Transverse colon (tissue), 4 donors: Measurements from ENCODE around the gene KLHL17.

Experiments used
- EP300 ChIP-seq: sonication (generic); formaldehyde crosslinking; IDR thresholded peaks from one replicate; pipeline ENCODE4 v1.6.1; 2017; ENCODE audit warnings: antibody characterized with exemption, low read depth
- POLR2AphosphoS5 ChIP-seq, 3 donors: sonication (generic); formaldehyde crosslinking; IDR thresholded peaks; one replicate each; pipeline ENCODE4 v1.6.1; 2016; ENCODE audit warnings: antibody characterized with exemption in 3 of 3
- TF ChIP-seq, protein P1 (sequence below), 5 experiments: fragments of 200-600 bp in 3 of 5; fragments of 450-650 bp in 2 of 5; sonication (generic) in 3 of 5; IDR thresholded peaks; 1 replicate in 2 of 5; 2 replicates in 3 of 5; pipeline ENCODE4 v1.5.1; 2016 to 2017; ENCODE audit warnings: antibody characterized with exemption in 5 of 5, inconsistent platforms in 3 of 5, mild to moderate bottlenecking in 2 of 5, moderate library complexity in 1 of 5

DNA sequence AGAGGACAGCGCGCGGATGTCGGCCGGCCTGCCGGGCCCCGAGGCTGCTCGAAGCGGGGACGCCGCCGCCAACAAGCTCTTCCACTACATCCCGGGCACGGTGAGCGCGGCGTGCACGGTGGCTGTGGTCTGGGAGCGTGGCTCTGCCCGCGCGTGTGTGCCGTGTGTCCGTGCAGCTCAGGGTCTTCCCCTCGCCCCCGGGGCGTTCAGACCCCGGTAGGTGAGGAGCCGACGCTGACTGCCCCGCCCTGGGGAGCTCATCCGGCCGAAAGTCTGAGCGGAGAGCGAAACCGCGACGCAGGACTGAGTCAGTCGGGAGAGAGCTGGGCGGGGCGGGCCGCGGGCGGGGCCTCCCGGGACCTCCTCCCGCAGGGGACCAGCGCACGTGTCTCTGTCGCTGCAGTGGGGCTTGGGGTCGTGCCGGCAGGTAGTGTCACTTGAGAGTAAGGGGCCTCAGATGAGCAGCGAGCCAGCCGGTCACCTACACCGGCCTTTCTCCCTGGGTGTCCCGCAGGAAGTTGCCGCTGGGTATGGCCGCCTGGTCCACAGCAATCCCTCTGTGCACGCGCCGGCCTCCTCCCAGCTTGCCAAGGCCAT lies 6.4 kb downstream of the KLHL17 start:
- TF ChIP-seq, protein P1, sequence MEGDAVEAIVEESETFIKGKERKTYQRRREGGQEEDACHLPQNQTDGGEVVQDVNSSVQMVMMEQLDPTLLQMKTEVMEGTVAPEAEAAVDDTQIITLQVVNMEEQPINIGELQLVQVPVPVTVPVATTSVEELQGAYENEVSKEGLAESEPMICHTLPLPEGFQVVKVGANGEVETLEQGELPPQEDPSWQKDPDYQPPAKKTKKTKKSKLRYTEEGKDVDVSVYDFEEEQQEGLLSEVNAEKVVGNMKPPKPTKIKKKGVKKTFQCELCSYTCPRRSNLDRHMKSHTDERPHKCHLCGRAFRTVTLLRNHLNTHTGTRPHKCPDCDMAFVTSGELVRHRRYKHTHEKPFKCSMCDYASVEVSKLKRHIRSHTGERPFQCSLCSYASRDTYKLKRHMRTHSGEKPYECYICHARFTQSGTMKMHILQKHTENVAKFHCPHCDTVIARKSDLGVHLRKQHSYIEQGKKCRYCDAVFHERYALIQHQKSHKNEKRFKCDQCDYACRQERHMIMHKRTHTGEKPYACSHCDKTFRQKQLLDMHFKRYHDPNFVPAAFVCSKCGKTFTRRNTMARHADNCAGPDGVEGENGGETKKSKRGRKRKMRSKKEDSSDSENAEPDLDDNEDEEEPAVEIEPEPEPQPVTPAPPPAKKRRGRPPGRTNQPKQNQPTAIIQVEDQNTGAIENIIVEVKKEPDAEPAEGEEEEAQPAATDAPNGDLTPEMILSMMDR (IDR thresholded peaks at IDR 0.05) = no peak
- TF ChIP-seq EP300 (no peak), POLR2AphosphoS5 (IDR thresholded peaks at IDR 0.05) (peak; percentile 46 to 63 (median 62))
